ENCODE measurements around the gene XG.
"Not testable (repeated sequence)": the region's sequence is repeated elsewhere in the genome, so short reads cannot be mapped to it uniquely, and the experiment has no call there.

Gene XG

GRCh38 chrX:2733286-2733685, 18.6 kb upstream of the XG start:
- no peaks in the 10 kb centered on the region for H3K9me3 ChIP-seq (ENCODE audit: control insufficient read depth in 2 of 2, low read length in 2 of 2)
- no peak overlapping the region for H3K27ac ChIP-seq (ENCODE audit: low read length)
- H3K9ac ChIP-seq (ENCODE audit: low read length in 2 of 2) = no peak overlapping the region
- no peaks in the 10 kb centered on the region for H3K27me3 ChIP-seq (ENCODE audit: control insufficient read depth in 1 of 2, insufficient read depth in 2 of 2, low read length in 2 of 2)
- no peaks in the 10 kb centered on the region for H3K4me1 ChIP-seq (ENCODE audit: control insufficient read depth, insufficient read depth, low read length)
- no peak overlapping the region for H3K4me3 ChIP-seq (ENCODE audit: low read length in 2 of 2)
- H3K36me3 ChIP-seq (ENCODE audit: control insufficient read depth in 2 of 2, insufficient read depth in 2 of 2, low read length in 2 of 2) = peaks cover 25 to 43% of the 10 kb centered on the region in 2 donors

DNA sequence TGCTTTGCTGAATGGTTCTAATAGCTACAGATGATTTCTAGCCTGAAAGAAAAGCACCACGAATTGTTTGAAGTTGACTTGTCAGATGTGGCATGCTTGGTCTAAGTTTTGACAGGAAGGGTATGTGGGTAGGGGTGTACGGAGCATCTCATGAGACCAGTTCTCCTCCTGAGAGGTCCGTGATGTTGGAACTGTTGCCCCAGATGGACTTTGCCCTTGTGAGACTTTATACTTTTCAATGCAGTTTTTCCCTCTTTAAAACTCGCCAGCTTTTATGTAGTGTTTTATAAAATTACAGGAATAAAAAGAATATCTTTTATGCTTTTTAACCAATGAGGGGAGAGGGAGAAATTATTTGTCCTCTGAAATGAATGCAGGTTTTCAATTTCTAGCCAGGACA, 16.6 kb upstream of the XG start:
- Histone ChIP-seq H3K4me1 (ENCODE audit: control insufficient read depth, insufficient read depth, low read length) (no peaks in the 10 kb centered on the region), H3K27ac (ENCODE audit: low read length) (no peak overlapping the region), H3K9ac (ENCODE audit: low read length in 2 of 2) (no peak overlapping the region), H3K27me3 (ENCODE audit: control insufficient read depth in 1 of 2, insufficient read depth in 2 of 2, low read length in 2 of 2) (no peaks in the 10 kb centered on the region), H3K36me3 (ENCODE audit: control insufficient read depth in 2 of 2, insufficient read depth in 2 of 2, low read length in 2 of 2) (peaks cover 27 to 32% of the 10 kb centered on the region in 2 donors), H3K9me3 (ENCODE audit: control insufficient read depth in 2 of 2, low read length in 2 of 2) (no peaks in the 10 kb centered on the region), H3K4me3 (ENCODE audit: low read length in 2 of 2) (no peak overlapping the region)

DNA sequence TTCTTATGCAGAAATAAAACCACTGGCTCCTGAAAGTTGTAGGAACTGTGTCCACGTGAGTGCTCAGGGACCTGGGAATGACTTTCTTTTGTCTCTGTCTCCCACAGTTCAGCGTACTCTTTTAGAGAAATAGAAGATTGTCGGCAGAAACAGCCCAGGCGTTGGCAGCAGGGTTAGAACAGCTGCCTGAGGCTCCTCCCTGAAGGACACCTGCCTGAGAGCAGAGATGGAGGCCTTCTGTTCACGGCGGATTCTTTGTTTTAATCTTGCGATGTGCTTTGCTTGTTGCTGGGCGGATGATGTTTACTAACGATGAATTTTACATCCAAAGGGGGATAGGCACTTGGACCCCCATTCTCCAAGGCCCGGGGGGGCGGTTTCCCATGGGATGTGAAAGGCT, 11.2 kb upstream of the XG start:
- Histone ChIP-seq H3K4me3 (ENCODE audit: low read length in 2 of 2) (no peak overlapping the region), H3K36me3 (ENCODE audit: control insufficient read depth in 2 of 2, insufficient read depth in 2 of 2, low read length in 2 of 2) (peaks cover 26 to 34% of the 10 kb centered on the region in 2 donors), H3K9ac (ENCODE audit: low read length in 2 of 2) (no peak overlapping the region), H3K9me3 (ENCODE audit: control insufficient read depth in 2 of 2, low read length in 2 of 2) (no peaks in the 10 kb centered on the region), H3K27me3 (ENCODE audit: control insufficient read depth in 1 of 2, insufficient read depth in 2 of 2, low read length in 2 of 2) (no peaks in the 10 kb centered on the region), H3K27ac (ENCODE audit: low read length) (no peak overlapping the region), H3K4me1 (ENCODE audit: control insufficient read depth, insufficient read depth, low read length) (no peaks in the 10 kb centered on the region)

GRCh38 chrX:2741386-2741785, 10.5 kb upstream of the XG start:
- H3K9me3 ChIP-seq (ENCODE audit: control insufficient read depth in 2 of 2, low read length in 2 of 2) = no peaks in the 10 kb centered on the region
- H3K9ac ChIP-seq (ENCODE audit: low read length in 2 of 2) = no peak overlapping the region
- H3K27me3 ChIP-seq (ENCODE audit: control insufficient read depth in 1 of 2, insufficient read depth in 2 of 2, low read length in 2 of 2) = no peaks in the 10 kb centered on the region
- no peaks in the 10 kb centered on the region for H3K4me1 ChIP-seq (ENCODE audit: control insufficient read depth, insufficient read depth, low read length)
- H3K27ac ChIP-seq (ENCODE audit: low read length) = no peak overlapping the region
- no peak overlapping the region for H3K4me3 ChIP-seq (ENCODE audit: low read length in 2 of 2)
- H3K36me3 ChIP-seq (ENCODE audit: control insufficient read depth in 2 of 2, insufficient read depth in 2 of 2, low read length in 2 of 2) = peaks cover 23 to 34% of the 10 kb centered on the region in 2 donors

DNA sequence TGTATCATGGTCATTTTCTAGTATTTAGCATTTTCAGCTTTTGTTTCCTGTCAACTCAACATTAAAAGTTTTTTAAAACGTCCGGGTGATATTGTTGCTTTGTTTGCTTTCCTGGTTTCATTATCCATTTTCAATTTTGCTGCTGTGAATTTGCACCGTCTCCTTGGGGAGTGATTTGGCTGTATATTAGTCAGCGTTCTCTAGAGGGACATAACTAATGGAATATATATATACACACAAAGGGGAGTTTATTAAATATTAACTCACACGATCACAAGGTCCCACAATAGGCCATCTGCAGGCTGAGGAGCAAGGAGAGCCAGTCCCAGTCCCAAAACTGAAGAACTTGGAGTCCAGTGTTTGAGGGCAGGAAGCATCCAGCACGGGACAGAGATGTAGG, 5.6 kb upstream of the XG start:
- not testable (repeated sequence) for H3K27ac ChIP-seq (ENCODE audit: low read length); H3K9ac ChIP-seq (ENCODE audit: low read length in 2 of 2); H3K9me3 ChIP-seq (ENCODE audit: control insufficient read depth in 2 of 2, low read length in 2 of 2); H3K4me3 ChIP-seq (ENCODE audit: low read length in 2 of 2); H3K4me1 ChIP-seq (ENCODE audit: control insufficient read depth, insufficient read depth, low read length); H3K27me3 ChIP-seq (ENCODE audit: control insufficient read depth in 1 of 2, insufficient read depth in 2 of 2, low read length in 2 of 2)
- peaks cover 7 to 17% of the 10 kb centered on the region in 2 donors for H3K36me3 ChIP-seq (ENCODE audit: control insufficient read depth in 2 of 2, insufficient read depth in 2 of 2, low read length in 2 of 2)

DNA sequence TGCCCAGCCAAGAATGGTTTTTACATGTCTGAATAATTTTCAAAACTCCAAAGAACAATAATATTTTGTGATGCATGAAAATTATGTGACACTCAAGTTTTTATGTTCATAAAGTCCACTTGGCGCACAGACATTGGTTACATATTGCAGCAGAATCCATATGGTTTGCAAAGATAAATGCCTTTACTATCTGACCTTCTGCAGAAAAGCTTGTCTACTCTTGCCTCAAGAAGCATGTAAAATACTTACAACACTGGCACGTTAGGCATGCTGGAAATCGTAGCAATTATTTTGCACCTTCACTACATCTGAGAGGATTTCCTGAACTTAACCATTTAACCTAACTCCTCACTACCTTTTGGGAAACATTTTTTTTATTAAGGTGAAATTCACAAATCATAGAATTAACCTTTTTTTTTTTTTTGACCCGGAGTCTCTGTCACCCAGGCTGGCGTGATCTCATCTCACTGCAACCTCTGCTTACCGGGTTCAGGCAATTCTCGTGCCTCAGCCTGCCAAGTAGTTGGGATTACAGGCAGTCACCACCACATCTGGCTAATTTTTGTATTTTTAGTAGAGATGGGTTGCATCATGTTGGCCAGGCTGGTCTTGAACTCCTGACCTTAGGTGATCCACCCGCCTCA, 3.5 kb upstream of the XG start:
- H3K36me3 ChIP-seq (ENCODE audit: control insufficient read depth in 2 of 2, insufficient read depth in 2 of 2, low read length in 2 of 2) = peaks cover 0 to 7% of the 10 kb centered on the region in 2 donors
- no peak overlapping the region for H3K4me3 ChIP-seq (ENCODE audit: low read length in 2 of 2)
- peaks cover 0 to 2% of the 10 kb centered on the region in 2 donors for H3K27me3 ChIP-seq (ENCODE audit: control insufficient read depth in 1 of 2, insufficient read depth in 2 of 2, low read length in 2 of 2)
- no peak overlapping the region for H3K9ac ChIP-seq (ENCODE audit: low read length in 2 of 2)
- no peaks in the 10 kb centered on the region for H3K4me1 ChIP-seq (ENCODE audit: control insufficient read depth, insufficient read depth, low read length)
- H3K27ac ChIP-seq (ENCODE audit: low read length) = no peak overlapping the region
- H3K9me3 ChIP-seq (ENCODE audit: control insufficient read depth in 2 of 2, low read length in 2 of 2) = no peaks in the 10 kb centered on the region

- H3K4me1 ChIP-seq (ENCODE audit: control insufficient read depth, insufficient read depth, low read length) = no peaks in the 10 kb centered on the region
- no peak overlapping the region for H3K9ac ChIP-seq (ENCODE audit: low read length in 2 of 2)
- no peaks in the 10 kb centered on the region for H3K9me3 ChIP-seq (ENCODE audit: control insufficient read depth in 2 of 2, low read length in 2 of 2)
- H3K36me3 ChIP-seq (ENCODE audit: control insufficient read depth in 2 of 2, insufficient read depth in 2 of 2, low read length in 2 of 2) = peaks cover 0 to 3% of the 10 kb centered on the region in 2 donors
- no peak overlapping the region for H3K4me3 ChIP-seq (ENCODE audit: low read length in 2 of 2)
- H3K27me3 ChIP-seq (ENCODE audit: control insufficient read depth in 1 of 2, insufficient read depth in 2 of 2, low read length in 2 of 2) = peaks cover 0 to 2% of the 10 kb centered on the region in 2 donors
- H3K27ac ChIP-seq (ENCODE audit: low read length) = no peak overlapping the region
Observed at GRCh38 chrX:2748815-2749188, 3.0 kb upstream of the XG start.

DNA sequence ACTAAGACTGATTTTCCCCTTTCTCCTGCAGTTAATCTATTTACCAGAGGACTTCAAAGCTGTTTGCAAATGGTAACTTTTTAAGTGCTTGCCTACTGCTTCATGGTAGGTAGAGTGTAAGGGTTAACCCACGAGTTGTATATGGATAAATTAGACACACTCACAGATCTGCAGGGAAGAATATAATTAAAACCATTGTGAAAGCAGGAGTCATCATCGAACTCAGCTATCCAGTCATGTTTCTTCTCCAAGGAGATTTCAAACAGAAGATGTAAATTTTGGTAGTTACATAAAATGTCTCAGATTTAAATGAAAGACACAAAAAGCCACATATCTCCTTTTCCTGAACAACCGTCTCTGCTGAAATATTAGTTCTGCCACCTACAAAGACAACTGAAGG, 549 bp upstream of the XG start:
- H3K36me3 ChIP-seq (ENCODE audit: control insufficient read depth in 2 of 2, insufficient read depth in 2 of 2, low read length in 2 of 2) = no peaks in the 10 kb centered on the region
- no peaks in the 10 kb centered on the region for H3K4me1 ChIP-seq (ENCODE audit: control insufficient read depth, insufficient read depth, low read length)
- H3K4me3 ChIP-seq (ENCODE audit: low read length in 2 of 2) = no peak overlapping the region
- H3K27ac ChIP-seq (ENCODE audit: low read length) = no peak overlapping the region
- peaks cover 0 to 2% of the 10 kb centered on the region in 2 donors for H3K27me3 ChIP-seq (ENCODE audit: control insufficient read depth in 1 of 2, insufficient read depth in 2 of 2, low read length in 2 of 2)
- no peaks in the 10 kb centered on the region for H3K9me3 ChIP-seq (ENCODE audit: control insufficient read depth in 2 of 2, low read length in 2 of 2)
- no peak overlapping the region for H3K9ac ChIP-seq (ENCODE audit: low read length in 2 of 2)

DNA sequence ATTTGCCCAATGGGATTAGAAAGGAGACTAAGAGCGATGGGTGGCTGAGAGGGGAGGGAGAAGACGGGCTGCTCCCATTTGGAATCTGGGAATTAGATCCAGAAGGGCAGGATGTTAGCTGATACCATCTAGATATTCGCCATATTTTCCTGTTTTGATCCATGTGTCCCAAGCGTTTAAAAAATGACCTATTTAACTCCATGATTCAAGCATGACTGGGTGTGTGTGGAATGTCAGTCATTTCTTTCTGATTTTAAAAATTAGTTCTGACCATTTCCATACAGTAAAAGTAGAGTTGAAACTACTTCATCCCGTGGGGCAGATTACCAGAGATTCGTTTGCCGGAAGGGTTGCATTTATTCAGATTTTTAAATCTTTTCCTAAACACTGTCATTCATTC, 601 bp downstream of the XG start:
- not testable (repeated sequence) for H3K4me1 ChIP-seq (ENCODE audit: control insufficient read depth, insufficient read depth, low read length); H3K27ac ChIP-seq (ENCODE audit: low read length); H3K4me3 ChIP-seq (ENCODE audit: low read length in 2 of 2)

GRCh38 chrX:2755163-2755715, 3.4 kb downstream of the XG start:
- not testable (repeated sequence) for H3K9me3 ChIP-seq (ENCODE audit: control insufficient read depth in 2 of 2, low read length in 2 of 2); H3K36me3 ChIP-seq (ENCODE audit: control insufficient read depth in 2 of 2, insufficient read depth in 2 of 2, low read length in 2 of 2); H3K9ac ChIP-seq (ENCODE audit: low read length in 2 of 2); H3K4me3 ChIP-seq (ENCODE audit: low read length in 2 of 2); H3K27me3 ChIP-seq (ENCODE audit: control insufficient read depth in 1 of 2, insufficient read depth in 2 of 2, low read length in 2 of 2); H3K27ac ChIP-seq (ENCODE audit: low read length); H3K4me1 ChIP-seq (ENCODE audit: control insufficient read depth, insufficient read depth, low read length)

More for the DNA sequence above, 601 bp downstream of the XG start:
- H3K9me3 ChIP-seq (ENCODE audit: control insufficient read depth in 2 of 2, low read length in 2 of 2); H3K27me3 ChIP-seq (ENCODE audit: control insufficient read depth in 1 of 2, insufficient read depth in 2 of 2, low read length in 2 of 2); H3K9ac ChIP-seq (ENCODE audit: low read length in 2 of 2); H3K36me3 ChIP-seq (ENCODE audit: control insufficient read depth in 2 of 2, insufficient read depth in 2 of 2, low read length in 2 of 2): not testable (repeated sequence)

- H3K27ac ChIP-seq (ENCODE audit: low read length) = no peak overlapping the region
- H3K9me3 ChIP-seq (ENCODE audit: control insufficient read depth in 2 of 2, low read length in 2 of 2) = no peaks in the 10 kb centered on the region
- no peak overlapping the region for H3K4me3 ChIP-seq (ENCODE audit: low read length in 2 of 2)
- H3K4me1 ChIP-seq (ENCODE audit: control insufficient read depth, insufficient read depth, low read length) = no peaks in the 10 kb centered on the region
- H3K36me3 ChIP-seq (ENCODE audit: control insufficient read depth in 2 of 2, insufficient read depth in 2 of 2, low read length in 2 of 2) = no peaks in the 10 kb centered on the region
- no peak overlapping the region for H3K9ac ChIP-seq (ENCODE audit: low read length in 2 of 2)
- peaks cover 0 to 3% of the 10 kb centered on the region in 2 donors for H3K27me3 ChIP-seq (ENCODE audit: control insufficient read depth in 1 of 2, insufficient read depth in 2 of 2, low read length in 2 of 2)
Observed at GRCh38 chrX:2756548-2756947, 4.7 kb downstream of the XG start.
